HG03378 (cell line): ENCODE data around the gene KRT33B.
"Not testable (repeated sequence)": the region's sequence is repeated elsewhere in the genome, so short reads cannot be mapped to it uniquely, and the experiment has no call there.

Experiments
- ATAC-seq: cut with Tn5 transposase; IDR thresholded peaks from one replicate; pipeline ENCODE4 v1.9.1; 2021; ENCODE audit warnings: mild to moderate bottlenecking, moderate library complexity; ENCODE audit not compliant: unreplicated experiment

The KRT33B gene

GRCh38 chr17:41394254-41394996 is 24.8 kb upstream of the KRT33B start:
- ATAC-seq, result no peak

GRCh38 chr17:41393826-41394225 is 24.2 kb upstream of the KRT33B start:
- no peak for ATAC-seq

- no peak for ATAC-seq
These were observed 23.7 kb upstream of the KRT33B start for GRCh38 chr17:41393294-41393693.

GRCh38 chr17:41392278-41392677 is 22.7 kb upstream of the KRT33B start:
- no peak for ATAC-seq

- no peak for ATAC-seq
These were observed 21.9 kb upstream of the KRT33B start for GRCh38 chr17:41391535-41391934.

- no peak for ATAC-seq
These were observed 20.9 kb upstream of the KRT33B start for GRCh38 chr17:41390411-41390938.

GRCh38 chr17:41387670-41388069 is 18.1 kb upstream of the KRT33B start:
- ATAC-seq, result no peak

GRCh38 chr17:41386227-41386626 is 16.6 kb upstream of the KRT33B start:
- ATAC-seq, result no peak

- ATAC-seq, result no peak
These were observed 14.1 kb upstream of the KRT33B start for GRCh38 chr17:41383690-41384089.

GRCh38 chr17:41382394-41382793 is 12.8 kb upstream of the KRT33B start:
- ATAC-seq, result no peak

GRCh38 chr17:41381943-41382342 is 12.3 kb upstream of the KRT33B start, which contains the start of gene KRT34:
TSS of gene KRT34 (minus strand) at chr17:41382306. CDS start at chr17:41382246, 60 bp downstream.
- not testable (repeated sequence) for ATAC-seq

- not testable (repeated sequence) for ATAC-seq
These were observed 10.5 kb upstream of the KRT33B start for GRCh38 chr17:41380091-41380490.

- no peak for ATAC-seq
These were observed 7.9 kb upstream of the KRT33B start for GRCh38 chr17:41377546-41377945.

- no peak for ATAC-seq
These were observed 590 bp downstream of the KRT33B start for GRCh38 chr17:41369023-41369422.

- ATAC-seq, result no peak
These were observed 2.1 kb downstream of the KRT33B start for GRCh38 chr17:41367426-41368075.

- no peak for ATAC-seq
These were observed 3.5 kb downstream of the KRT33B start for GRCh38 chr17:41366070-41366469.

GRCh38 chr17:41363881-41364280 is 5.7 kb downstream of the KRT33B start:
- ATAC-seq, result no peak

- no peak for ATAC-seq
These were observed 9.2 kb downstream of the KRT33B start for GRCh38 chr17:41360296-41360995.

GRCh38 chr17:41354536-41354935 is 15.1 kb downstream of the KRT33B start:
- no peak for ATAC-seq

- no peak for ATAC-seq
These were observed 16.8 kb downstream of the KRT33B start for GRCh38 chr17:41352597-41353366.

GRCh38 chr17:41351177-41351576 is 18.4 kb downstream of the KRT33B start:
- ATAC-seq, result no peak
